ENCODE results near the gene FAM107B. TPM values are rescaled to one million over a fixed set of nuclear protein-coding genes. Genes with fewer than 3 reads are reported as not detected.

The FAM107B gene
- total and polyA plus RNA-seq, 2 of the 4 experiments (the other 2 are of a cell fraction): 26.4 to 27.1 TPM

DNA sequence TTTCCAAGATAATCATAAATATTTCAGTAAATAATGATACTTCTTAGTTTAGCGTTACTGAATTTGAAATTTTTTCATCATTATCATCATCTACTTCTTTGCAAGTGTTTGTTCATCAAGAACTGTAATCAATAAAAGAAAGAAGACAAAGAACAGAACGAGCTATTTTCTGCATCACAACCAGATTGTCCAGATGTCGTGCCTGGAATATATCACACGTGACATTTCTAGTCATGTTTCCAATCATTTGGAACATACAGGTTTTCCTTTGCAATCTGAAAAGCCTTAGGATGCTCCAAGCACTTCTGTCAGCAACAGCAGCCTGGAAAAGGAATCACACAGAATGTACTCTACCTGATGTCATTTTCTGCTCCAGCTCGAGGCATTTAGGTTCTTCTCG lies 107.4 kb downstream of the FAM107B start:
- TF ChIP-seq, protein P1, sequence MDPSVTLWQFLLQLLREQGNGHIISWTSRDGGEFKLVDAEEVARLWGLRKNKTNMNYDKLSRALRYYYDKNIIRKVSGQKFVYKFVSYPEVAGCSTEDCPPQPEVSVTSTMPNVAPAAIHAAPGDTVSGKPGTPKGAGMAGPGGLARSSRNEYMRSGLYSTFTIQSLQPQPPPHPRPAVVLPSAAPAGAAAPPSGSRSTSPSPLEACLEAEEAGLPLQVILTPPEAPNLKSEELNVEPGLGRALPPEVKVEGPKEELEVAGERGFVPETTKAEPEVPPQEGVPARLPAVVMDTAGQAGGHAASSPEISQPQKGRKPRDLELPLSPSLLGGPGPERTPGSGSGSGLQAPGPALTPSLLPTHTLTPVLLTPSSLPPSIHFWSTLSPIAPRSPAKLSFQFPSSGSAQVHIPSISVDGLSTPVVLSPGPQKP (IDR thresholded peaks at IDR 0.05; ENCODE audit: borderline replicate concordance, low read depth, low read length): no peak
- TF ChIP-seq, protein P2, sequence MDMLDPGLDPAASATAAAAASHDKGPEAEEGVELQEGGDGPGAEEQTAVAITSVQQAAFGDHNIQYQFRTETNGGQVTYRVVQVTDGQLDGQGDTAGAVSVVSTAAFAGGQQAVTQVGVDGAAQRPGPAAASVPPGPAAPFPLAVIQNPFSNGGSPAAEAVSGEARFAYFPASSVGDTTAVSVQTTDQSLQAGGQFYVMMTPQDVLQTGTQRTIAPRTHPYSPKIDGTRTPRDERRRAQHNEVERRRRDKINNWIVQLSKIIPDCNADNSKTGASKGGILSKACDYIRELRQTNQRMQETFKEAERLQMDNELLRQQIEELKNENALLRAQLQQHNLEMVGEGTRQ (IDR thresholded peaks at IDR 0.05; ENCODE audit: low read depth, low read length): no peak
- TF ChIP-seq RFX5 (IDR thresholded peaks at IDR 0.05; ENCODE audit: low read depth, low read length) (no peak), MXI1 (IDR thresholded peaks at IDR 0.05; ENCODE audit: borderline replicate concordance, low read depth, low read length) (no peak), RCOR1 (IDR thresholded peaks at IDR 0.05; ENCODE audit: insufficient replicate concordance, low read length) (no peak), BHLHE40 (IDR thresholded peaks at IDR 0.05; ENCODE audit: low read depth, low read length) (no peak), POLR2A (IDR thresholded peaks at IDR 0.05; ENCODE audit: low read depth, low read length) (no peak), SMC3 (IDR thresholded peaks at IDR 0.05; ENCODE audit: low read depth, low read length) (no peak), MAZ (IDR thresholded peaks at IDR 0.05; ENCODE audit: borderline replicate concordance, low read depth, low read length) (no peak), FOS (IDR thresholded peaks at IDR 0.05; ENCODE audit: low read depth, low read length) (no peak), CEBPB (IDR thresholded peaks at IDR 0.05; ENCODE audit: low read depth, low read length) (no peak), NFE2L2 (IDR thresholded peaks at IDR 0.05; ENCODE audit: low read depth, low read length) (no peak), CHD1 (IDR thresholded peaks at IDR 0.05; ENCODE audit: low read depth, low read length) (no peak), MAFK (IDR thresholded peaks at IDR 0.05; ENCODE audit: low read depth, low read length) (no peak), RAD21 (IDR thresholded peaks at IDR 0.05; ENCODE audit: low read length) (no peak)
- TF ChIP-seq, protein P3, sequence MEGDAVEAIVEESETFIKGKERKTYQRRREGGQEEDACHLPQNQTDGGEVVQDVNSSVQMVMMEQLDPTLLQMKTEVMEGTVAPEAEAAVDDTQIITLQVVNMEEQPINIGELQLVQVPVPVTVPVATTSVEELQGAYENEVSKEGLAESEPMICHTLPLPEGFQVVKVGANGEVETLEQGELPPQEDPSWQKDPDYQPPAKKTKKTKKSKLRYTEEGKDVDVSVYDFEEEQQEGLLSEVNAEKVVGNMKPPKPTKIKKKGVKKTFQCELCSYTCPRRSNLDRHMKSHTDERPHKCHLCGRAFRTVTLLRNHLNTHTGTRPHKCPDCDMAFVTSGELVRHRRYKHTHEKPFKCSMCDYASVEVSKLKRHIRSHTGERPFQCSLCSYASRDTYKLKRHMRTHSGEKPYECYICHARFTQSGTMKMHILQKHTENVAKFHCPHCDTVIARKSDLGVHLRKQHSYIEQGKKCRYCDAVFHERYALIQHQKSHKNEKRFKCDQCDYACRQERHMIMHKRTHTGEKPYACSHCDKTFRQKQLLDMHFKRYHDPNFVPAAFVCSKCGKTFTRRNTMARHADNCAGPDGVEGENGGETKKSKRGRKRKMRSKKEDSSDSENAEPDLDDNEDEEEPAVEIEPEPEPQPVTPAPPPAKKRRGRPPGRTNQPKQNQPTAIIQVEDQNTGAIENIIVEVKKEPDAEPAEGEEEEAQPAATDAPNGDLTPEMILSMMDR (conservative IDR thresholded peaks at IDR 0.05; ENCODE audit: low read depth, low read length): no peak
- H2AFZ ChIP-seq (replicated peaks; ENCODE audit: low read length, poor library complexity): no peak overlapping the region
- no peak for DNase-seq
- no peak overlapping the region for H3K18ac ChIP-seq (ENCODE audit: low read depth, low read length)
- no peak for ATAC-seq (ENCODE audit: low read depth)
- H3K9me1 ChIP-seq (ENCODE audit: insufficient read depth, low read length): peaks cover 6% of the 10 kb centered on the region; the same call in 1 of the 2 replicates
- H3K9ac ChIP-seq (ENCODE audit: low read depth, low read length): no peak overlapping the region
- no peaks in the 10 kb centered on the region for H3K79me1 ChIP-seq (ENCODE audit: low read depth in 1 of 2, low read length in 2 of 2)
- ChIA-PET CTCF (interaction anchor here (1.0 kb wide), 1 partner anchor 19 kb away, joined by 4 read pairs; no protein-coding TSS in a partner anchor), POLR2A (ENCODE audit: unreplicated experiment) (interaction anchor here (0.6 kb wide), 1 partner anchor 10 kb away, joined by 6 read pairs; no protein-coding TSS in a partner anchor)
- no peak overlapping the region for H2AK9ac ChIP-seq (replicated peaks; ENCODE audit: low read depth, low read length, poor library complexity)
- H2BK5ac ChIP-seq (ENCODE audit: low read depth, low read length, poor library complexity, severe bottlenecking): no peak overlapping the region
- in situ Hi-C loops (cut with MboI; ENCODE audit: low sequenced_read_pairs) (no loop called here), intact Hi-C loops (cut with micrococcal nuclease) (no loop called here), dilution Hi-C loops (cut with HindIII; ENCODE audit: low sequenced_read_pairs, unreplicated experiment) (no loop called here)
- H3K4me3 ChIP-seq (ENCODE audit: insufficient read depth, low read depth, low read length): no peak overlapping the region
- H4K5ac ChIP-seq (ENCODE audit: low read depth, low read length): no peak overlapping the region
- no peak overlapping the region for H2BK20ac ChIP-seq (ENCODE audit: low read depth, low read length)
- H3K4ac ChIP-seq (ENCODE audit: low read depth, low read length): no peak overlapping the region
- no peak overlapping the region for H4K8ac ChIP-seq (ENCODE audit: low read depth in 2 of 2, low read length in 2 of 2)
- no peak overlapping the region for H3K14ac ChIP-seq (replicated peaks; ENCODE audit: low read depth, low read length)
- H3K4me1 ChIP-seq (ENCODE audit: control insufficient read depth, insufficient read depth, low read length): peaks cover 7% of the 10 kb centered on the region
- H2AK5ac ChIP-seq (ENCODE audit: low read depth, low read length): no peak overlapping the region
- WGBS, 2 experiments (ENCODE audit: extremely low coverage in 2 of 2, insufficient read length in 1 of 2): no CpG with 5 or more reads among the region's 6 CpGs
- H4K91ac ChIP-seq (ENCODE audit: insufficient read depth, low read depth, low read length): no peak overlapping the region
- no peak overlapping the region for H3K27ac ChIP-seq (ENCODE audit: insufficient read depth, low read length)
- H3K4me2 ChIP-seq (ENCODE audit: low read depth, low read length): no peak overlapping the region
- BruUV-seq (replicated peaks): no TSS peak
- H2BK15ac ChIP-seq (ENCODE audit: low read depth, low read length): no peak overlapping the region
- no peak overlapping the region for H3K23ac ChIP-seq (ENCODE audit: low read depth, low read length)
- H3K56ac ChIP-seq (ENCODE audit: extremely low read depth, insufficient read depth, low read length): no peak overlapping the region
- H2BK120ac ChIP-seq (ENCODE audit: low read depth, low read length): no peak overlapping the region
- H3K27me3 ChIP-seq (ENCODE audit: control insufficient read depth, insufficient read depth, low read length): no peaks in the 10 kb centered on the region
- H3K9me3 ChIP-seq (ENCODE audit: control insufficient read depth, insufficient read depth, low read length): no peaks in the 10 kb centered on the region
- H3K36me3 ChIP-seq (ENCODE audit: control insufficient read depth, insufficient read depth, low read length): no peaks in the 10 kb centered on the region
- peaks cover 4% of the 10 kb centered on the region; the same call in 1 of the 2 replicates for H4K20me1 ChIP-seq (ENCODE audit: insufficient read depth, low read length)

Data from IMR-90 (cell line).